HG02610 (cell line): Measurements from ENCODE around the gene PDE4D.

ENCODE experiments used
- ATAC-seq: cut with Tn5 transposase; IDR thresholded peaks from one replicate; pipeline ENCODE4 v1.9.1; 2021; ENCODE audit warnings: mild to moderate bottlenecking, moderate library complexity; ENCODE audit not compliant: unreplicated experiment

Gene PDE4D

GRCh38 chr5:59661954-59662615, 231.4 kb downstream of the PDE4D start:
- ATAC-seq: peak; percentile 70

- no peak for ATAC-seq
Observed at GRCh38 chr5:59661311-59661710, 232.2 kb downstream of the PDE4D start.

GRCh38 chr5:59660737-59661136, 232.8 kb downstream of the PDE4D start:
- no peak for ATAC-seq

- ATAC-seq: no peak
Observed at GRCh38 chr5:59656351-59657254, 236.9 kb downstream of the PDE4D start.

GRCh38 chr5:59655693-59656309, 237.7 kb downstream of the PDE4D start:
- ATAC-seq: no peak

- no peak for ATAC-seq
Observed at GRCh38 chr5:59654691-59655090, 238.8 kb downstream of the PDE4D start.

- no peak for ATAC-seq
Observed at GRCh38 chr5:59652449-59652848, 241.1 kb downstream of the PDE4D start.

GRCh38 chr5:59648949-59649921, 244.3 kb downstream of the PDE4D start:
- no peak for ATAC-seq

- no peak for ATAC-seq
Observed at GRCh38 chr5:59648038-59648831, 245.3 kb downstream of the PDE4D start.

GRCh38 chr5:59645380-59645779, 248.1 kb downstream of the PDE4D start:
- ATAC-seq: no peak

GRCh38 chr5:59640411-59640810, 253.1 kb downstream of the PDE4D start:
- no peak for ATAC-seq

- no peak for ATAC-seq
Observed at GRCh38 chr5:59637884-59638580, 255.5 kb downstream of the PDE4D start.

GRCh38 chr5:59629561-59629960, 264.0 kb downstream of the PDE4D start:
- no peak for ATAC-seq

GRCh38 chr5:59628062-59628828, 265.3 kb downstream of the PDE4D start:
- no peak for ATAC-seq

GRCh38 chr5:59624898-59625297, 268.6 kb downstream of the PDE4D start:
- no peak for ATAC-seq

GRCh38 chr5:59622848-59623247, 270.7 kb downstream of the PDE4D start:
- no peak for ATAC-seq

- no peak for ATAC-seq
Observed at GRCh38 chr5:59621477-59621876, 272.0 kb downstream of the PDE4D start.

- ATAC-seq: no peak
Observed at GRCh38 chr5:59620535-59621212, 272.9 kb downstream of the PDE4D start.
